ENCODE measurements around the gene PITHD1. TPM values are rescaled to one million over a fixed set of nuclear protein-coding genes. Genes with fewer than 3 reads are reported as not detected.
A peak's percentile ranks its signal among the peaks of the same experiment; 100 is the strongest.

PITHD1 gene
- total RNA-seq, 1 experiment from 2014 or later = 48.9 TPM

GRCh38 chr1:23790696-23791515, 12.7 kb downstream of the PITHD1 start, which contains the start of gene LYPLA2:
TSS of gene LYPLA2 (plus strand) at chr1:23791145. CDS start at chr1:23792683, 1,538 bp downstream.
- DNase-seq (ENCODE audit: low read depth, low spot score) (peak; percentile 83), ATAC-seq (peak; percentile 75)
- intact Hi-C loops (cut with micrococcal nuclease; ENCODE audit: unreplicated experiment) (no loop called here), in situ Hi-C loops (cut with HindIII; ENCODE audit: low pct_unique_long_range_greater_than_20kb, low sequenced_read_pairs) (no loop called here)
- H3K27me3 ChIP-seq (ENCODE audit: control insufficient read depth, insufficient read depth, low read length) = no peaks in the 10 kb centered on the region
- no TSS peak for BruUV-seq (replicated peaks)
- H3K4me3 ChIP-seq (ENCODE audit: low read depth in 2 of 2, low read length in 2 of 2) = peak within 1 kb of the TSS; percentile 97 to 99
- ChIA-PET POLR2A (interaction anchor here (0.7 to 1.7 kb wide), 3 partner anchors 11 to 47 kb away, joined by 3 to 12 read pairs (median 5); partner anchors contain the start of gene PITHD1), CTCF (interaction anchor here (0.5 to 2.3 kb wide), 3 partner anchors 9 to 126 kb away, joined by 3 to 6 read pairs (median 5); no protein-coding TSS in a partner anchor)
- peaks cover 41% of the 10 kb centered on the region for H3K4me1 ChIP-seq (ENCODE audit: control insufficient read depth, insufficient read depth, low read length)
- H3K36me3 ChIP-seq (ENCODE audit: control insufficient read depth, insufficient read depth, low read length) = peaks cover 13% of the 10 kb centered on the region
- no peaks in the 10 kb centered on the region for H3K9me3 ChIP-seq (ENCODE audit: control insufficient read depth, insufficient read depth, low read depth, low read length)
- peak within 1 kb of the TSS; percentile 92 for H3K27ac ChIP-seq (ENCODE audit: low read length)
- TF ChIP-seq POLR2AphosphoS5 (IDR thresholded peaks at IDR 0.05; ENCODE audit: low read depth, low read length) = peak; percentile 69; the same call in 1 of the 2 replicates
- TF ChIP-seq REST (IDR thresholded peaks at IDR 0.05; ENCODE audit: insufficient read depth in 1 of 2, low read depth in 2 of 2, low read length in 1 of 2) = no peak
- TF ChIP-seq CTCF (IDR thresholded peaks at IDR 0.05) = no peak
- TF ChIP-seq SIN3A (IDR thresholded peaks at IDR 0.05; ENCODE audit: borderline replicate concordance, insufficient read depth, low read depth, low read length) = peak; percentile 82; the same call in 1 of the 2 replicates
- TF ChIP-seq TCF7L2 (IDR thresholded peaks at IDR 0.05; ENCODE audit: low read depth, low read length) = 0 out of 2 replicates have a peak, but pooled peaks have one; percentile 34

GRCh38 chr1:23791516-23792047, 13.4 kb downstream of the PITHD1 start:
- BruUV-seq (replicated peaks) = TSS peak; percentile 60
- TF ChIP-seq TCF7L2 (IDR thresholded peaks at IDR 0.05; ENCODE audit: low read depth, low read length) (no peak), CTCF (IDR thresholded peaks at IDR 0.05) (no peak), SIN3A (IDR thresholded peaks at IDR 0.05; ENCODE audit: borderline replicate concordance, insufficient read depth, low read depth, low read length) (no peak), REST (IDR thresholded peaks at IDR 0.05; ENCODE audit: insufficient read depth in 1 of 2, low read depth in 2 of 2, low read length in 1 of 2) (no peak), POLR2AphosphoS5 (IDR thresholded peaks at IDR 0.05; ENCODE audit: low read depth, low read length) (no peak)
- ATAC-seq (0 out of 2 replicates have a peak, but pooled peaks have one; percentile 8), DNase-seq (ENCODE audit: low read depth, low spot score) (no peak)
- Histone ChIP-seq H3K4me3 (ENCODE audit: low read depth in 2 of 2, low read length in 2 of 2) (peak overlapping the region; percentile 97 to 99), H3K9me3 (ENCODE audit: control insufficient read depth, insufficient read depth, low read depth, low read length) (no peaks in the 10 kb centered on the region), H3K36me3 (ENCODE audit: control insufficient read depth, insufficient read depth, low read length) (peaks cover 9% of the 10 kb centered on the region), H3K27ac (ENCODE audit: low read length) (peak overlapping the region; percentile 92), H3K4me1 (ENCODE audit: control insufficient read depth, insufficient read depth, low read length) (peaks cover 44% of the 10 kb centered on the region), H3K27me3 (ENCODE audit: control insufficient read depth, insufficient read depth, low read length) (no peaks in the 10 kb centered on the region)
- in situ Hi-C loops (cut with HindIII; ENCODE audit: low pct_unique_long_range_greater_than_20kb, low sequenced_read_pairs) = no loop called here
- intact Hi-C loops (cut with micrococcal nuclease; ENCODE audit: unreplicated experiment) = no loop called here
- ChIA-PET CTCF (interaction anchor here (0.5 to 2.3 kb wide), 5 partner anchors 8 to 125 kb away, joined by 3 to 6 read pairs (median 3); no protein-coding TSS in a partner anchor), POLR2A (interaction anchor here (0.6 to 1.7 kb wide), 4 partner anchors 9 to 117 kb away, joined by 4 to 12 read pairs (median 5); partner anchors contain the start of genes GALE and PITHD1)
